Prostate gland (tissue), 2 donors: ENCODE data around the gene TP53RK. TPM values are rescaled to one million over a fixed set of nuclear protein-coding genes. Genes with fewer than 3 reads are reported as not detected.

Source experiments
- DNase-seq: peaks from one replicate; pipeline ENCODE4 v3.0.0-alpha.2; 2019; ENCODE audit warnings: low spot score
- H3K27ac ChIP-seq, 2 donors: fragments of 200-600 bp; sonication (generic); 2 replicates each; pipeline ENCODE4 v1.5.1; 2017 to 2019
- H3K27me3 ChIP-seq: fragments of 200-600 bp; sonication (generic); replicated peaks from 2 replicates; pipeline ENCODE4 v1.5.1; 2019; ENCODE audit not compliant: insufficient read depth
- H3K36me3 ChIP-seq, 2 donors: fragments of 200-600 bp; sonication (generic); 1 replicate in 1 of 2; 2 replicates in 1 of 2; pipeline versions ENCODE4 v1.5.1 to v1.8.1; 2017 to 2019
- H3K4me1 ChIP-seq: fragments of 200-600 bp; sonication (generic); replicated peaks from 2 replicates; pipeline ENCODE4 v1.5.1; 2019
- H3K4me3 ChIP-seq, 2 donors: fragments of 200-600 bp; sonication (generic); 2 replicates each; pipeline ENCODE4 v1.5.1; 2017 to 2019
- H3K9me3 ChIP-seq: fragments of 200-600 bp; sonication (generic); 2 replicates; pipeline ENCODE4 v1.5.1; 2017
- CTCF ChIP-seq, 4 experiments: fragments of 200-600 bp in 2 of 4; fragments of 450-650 bp in 2 of 4; sonication (generic) in 2 of 4; IDR thresholded peaks; 1 replicate in 3 of 4; 2 replicates in 1 of 4; pipeline ENCODE4 v1.5.1; 2016 to 2019; ENCODE audit warnings: antibody characterized with exemption in 4 of 4, mild to moderate bottlenecking in 2 of 4, moderate library complexity in 2 of 4
- POLR2A ChIP-seq: fragments of 450-650 bp; IDR thresholded peaks from one replicate; pipeline ENCODE4 v1.6.1; 2016; ENCODE audit warnings: antibody characterized with exemption, mild to moderate bottlenecking
- POLR2AphosphoS5 ChIP-seq: sonication (generic); formaldehyde crosslinking; IDR thresholded peaks from one replicate; pipeline ENCODE4 v1.6.1; 2017; ENCODE audit warnings: antibody characterized with exemption
- WGBS: methylation state at CpG from one replicate; pipeline ENCODE4 v1.1.5; 2018; 5-methylcytosine and 5-hydroxymethylcytosine counted together
- intact Hi-C: fragments of 100-400 bp; cut with DNase I; formaldehyde crosslinking; loops from one replicate; pipeline ENCODE4 v1.14.2; 2022
- total RNA-seq, 2 donors: library from RNA; depleted of rRNA; stranded (reverse); fragments of >200 nt; gene quantifications; one replicate each; pipeline ENCODE4 v1.1.0, GENCODE V29; 2016

Gene TP53RK
- total RNA-seq, 2 donors from 2014 or later = 23.2 to 29.6 TPM

DNA sequence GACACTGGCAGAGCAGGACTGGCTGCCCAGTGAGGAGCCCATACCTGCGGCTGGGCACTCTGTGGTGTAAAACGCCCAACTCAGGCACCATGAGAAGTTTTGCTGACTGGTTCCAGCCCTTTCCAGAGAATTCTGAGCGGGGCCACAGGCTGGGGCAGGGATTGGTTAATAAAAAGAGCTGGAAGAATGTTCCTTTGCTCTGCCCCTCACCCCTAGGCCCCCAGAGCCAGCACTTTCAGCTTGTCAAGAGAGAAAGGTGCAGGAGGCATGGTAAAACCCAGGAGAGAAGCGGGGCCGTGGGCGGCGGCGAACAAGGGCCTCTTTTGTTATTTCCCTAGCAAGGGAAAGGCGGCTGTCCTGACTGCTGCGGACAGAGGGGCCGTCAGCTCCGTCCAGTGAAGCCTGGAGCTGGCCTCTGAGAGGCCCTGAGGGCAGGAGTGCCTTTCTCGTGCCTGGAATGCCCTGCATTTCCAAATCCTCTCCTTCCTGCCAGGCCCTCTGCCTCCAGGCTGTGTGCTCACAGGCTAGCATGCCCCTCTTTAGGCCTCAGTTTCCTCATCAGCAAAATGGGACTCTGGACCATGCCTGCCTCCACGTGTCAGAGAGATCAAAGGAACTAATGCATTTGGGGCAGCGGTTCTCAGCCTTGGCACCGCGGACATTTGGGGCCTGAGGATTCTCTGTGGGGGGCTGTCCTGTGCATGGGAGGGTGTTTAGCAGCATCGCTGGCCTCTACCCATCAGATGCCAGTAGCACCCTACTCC, 50.9 kb downstream of the TP53RK start:
- H3K36me3 ChIP-seq = no peaks in the 10 kb centered on the region
- no peak overlapping the region for H3K27ac ChIP-seq
- 76% methylated on average over 18 of the region's 18 CpGs for WGBS
- no peak for DNase-seq
- H3K4me3 ChIP-seq = no peak overlapping the region
- intact Hi-C loops = no loop called here
- no peak for TF ChIP-seq POLR2A
- TF ChIP-seq POLR2AphosphoS5 = no peak
- TF ChIP-seq CTCF (IDR thresholded peaks at IDR 0.05) = no peak
- no peaks in the 10 kb centered on the region for H3K4me1 ChIP-seq
- no peaks in the 10 kb centered on the region for H3K9me3 ChIP-seq
- no peaks in the 10 kb centered on the region for H3K27me3 ChIP-seq

GRCh38 chr20:46637427-46638133, 51.7 kb downstream of the TP53RK start:
- H3K9me3 ChIP-seq = no peaks in the 10 kb centered on the region
- WGBS = 80% methylated on average over 4 of the region's 4 CpGs
- H3K4me3 ChIP-seq = no peak overlapping the region
- no peaks in the 10 kb centered on the region for H3K36me3 ChIP-seq
- no peak overlapping the region for H3K27ac ChIP-seq
- no peak for DNase-seq
- TF ChIP-seq POLR2AphosphoS5 = no peak
- no peak for TF ChIP-seq POLR2A
- intact Hi-C loops = no loop called here
- no peaks in the 10 kb centered on the region for H3K27me3 ChIP-seq
- H3K4me1 ChIP-seq = no peaks in the 10 kb centered on the region

- no peak overlapping the region for H3K27ac ChIP-seq
- 92% methylated on average over 11 of the region's 11 CpGs for WGBS
- no peaks in the 10 kb centered on the region for H3K36me3 ChIP-seq
- no peaks in the 10 kb centered on the region for H3K9me3 ChIP-seq
- no peaks in the 10 kb centered on the region for H3K4me1 ChIP-seq
- no peaks in the 10 kb centered on the region for H3K27me3 ChIP-seq
- TF ChIP-seq POLR2A (no peak), POLR2AphosphoS5 (no peak), CTCF (IDR thresholded peaks at IDR 0.05) (no peak)
- DNase-seq = no peak
- no peak overlapping the region for H3K4me3 ChIP-seq
- intact Hi-C loops = no loop called here
These were observed 52.2 kb downstream of the TP53RK start for GRCh38 chr20:46637020-46637419.

DNA sequence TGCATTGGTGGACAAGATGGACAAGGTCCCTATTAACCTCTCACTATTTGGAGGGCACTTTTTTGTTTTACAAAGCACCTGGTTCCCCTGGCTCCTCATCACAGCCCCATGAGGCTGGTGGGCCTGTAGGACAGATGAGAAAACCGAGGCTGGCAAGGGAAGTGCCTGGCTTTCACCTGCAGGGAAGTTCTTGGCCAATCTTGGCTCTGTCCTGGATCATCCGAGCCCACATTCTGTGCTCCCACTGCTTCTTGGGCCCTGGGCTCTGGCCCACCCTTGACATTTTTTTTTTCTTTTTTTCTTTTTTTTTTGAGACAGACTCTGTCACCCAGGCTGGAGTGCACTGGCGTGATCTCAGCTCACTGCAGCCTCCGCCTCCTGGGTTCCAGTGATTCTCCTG, 52.7 kb downstream of the TP53RK start:
- Histone ChIP-seq H3K27ac (no peak overlapping the region), H3K4me1 (no peaks in the 10 kb centered on the region), H3K27me3 (no peaks in the 10 kb centered on the region), H3K36me3 (no peaks in the 10 kb centered on the region), H3K9me3 (no peaks in the 10 kb centered on the region), H3K4me3 (no peak overlapping the region)
- WGBS = 93% methylated on average over 4 of the region's 4 CpGs
- no peak for DNase-seq
- intact Hi-C loops = no loop called here
- no peak for TF ChIP-seq POLR2A
- no peak for TF ChIP-seq POLR2AphosphoS5
- no peak for TF ChIP-seq CTCF (IDR thresholded peaks at IDR 0.05)

- Histone ChIP-seq H3K4me3 (no peak overlapping the region), H3K9me3 (no peaks in the 10 kb centered on the region), H3K27me3 (no peaks in the 10 kb centered on the region), H3K36me3 (no peaks in the 10 kb centered on the region), H3K4me1 (no peaks in the 10 kb centered on the region), H3K27ac (no peak overlapping the region)
- DNase-seq = no peak
- TF ChIP-seq POLR2A (no peak), POLR2AphosphoS5 (no peak), CTCF (IDR thresholded peaks at IDR 0.05) (no peak)
- WGBS = 78% methylated on average over 5 of the region's 5 CpGs
- intact Hi-C loops = no loop called here
These were observed 53.6 kb downstream of the TP53RK start for GRCh38 chr20:46635514-46636136.
